H1 (cell line): ENCODE data around the gene MAP4K4.

Source experiments
- JUND ChIP-seq: IDR thresholded peaks from 2 replicates; pipeline ENCODE4 v1.6.1; 2011; ENCODE audit warnings: mild to moderate bottlenecking, improper control_type of control experiment, low read length
- TF ChIP-seq, protein P1 (sequence below), 3 experiments: IDR thresholded peaks; 1 replicate in 2 of 3; 2 replicates in 1 of 3; pipeline versions ENCODE4 v1.5.1 to v1.6.1; 2011; ENCODE audit warnings: low read length in 3 of 3, mild to moderate bottlenecking in 3 of 3, inconsistent platforms in 2 of 3, low read depth in 1 of 3, moderate library complexity in 1 of 3; ENCODE audit not compliant: insufficient read depth in 1 of 3; ENCODE audit errors: control extremely low read depth in 1 of 3

- TF ChIP-seq, protein P1, sequence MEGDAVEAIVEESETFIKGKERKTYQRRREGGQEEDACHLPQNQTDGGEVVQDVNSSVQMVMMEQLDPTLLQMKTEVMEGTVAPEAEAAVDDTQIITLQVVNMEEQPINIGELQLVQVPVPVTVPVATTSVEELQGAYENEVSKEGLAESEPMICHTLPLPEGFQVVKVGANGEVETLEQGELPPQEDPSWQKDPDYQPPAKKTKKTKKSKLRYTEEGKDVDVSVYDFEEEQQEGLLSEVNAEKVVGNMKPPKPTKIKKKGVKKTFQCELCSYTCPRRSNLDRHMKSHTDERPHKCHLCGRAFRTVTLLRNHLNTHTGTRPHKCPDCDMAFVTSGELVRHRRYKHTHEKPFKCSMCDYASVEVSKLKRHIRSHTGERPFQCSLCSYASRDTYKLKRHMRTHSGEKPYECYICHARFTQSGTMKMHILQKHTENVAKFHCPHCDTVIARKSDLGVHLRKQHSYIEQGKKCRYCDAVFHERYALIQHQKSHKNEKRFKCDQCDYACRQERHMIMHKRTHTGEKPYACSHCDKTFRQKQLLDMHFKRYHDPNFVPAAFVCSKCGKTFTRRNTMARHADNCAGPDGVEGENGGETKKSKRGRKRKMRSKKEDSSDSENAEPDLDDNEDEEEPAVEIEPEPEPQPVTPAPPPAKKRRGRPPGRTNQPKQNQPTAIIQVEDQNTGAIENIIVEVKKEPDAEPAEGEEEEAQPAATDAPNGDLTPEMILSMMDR (IDR thresholded peaks at IDR 0.05; ENCODE audit: control extremely low read depth in 1 of 3, insufficient read depth in 1 of 3, low read depth in 1 of 3, low read length in 3 of 3), result no peak
- no peak for TF ChIP-seq JUND
These were observed 144.3 kb downstream of the MAP4K4 start for GRCh38 chr2:101841679-101842327.
